GM12878 (cell line): Measurements from ENCODE around the gene OR52A1. TPM values are rescaled to one million over a fixed set of nuclear protein-coding genes. Genes with fewer than 3 reads are reported as not detected.

ENCODE experiments used
- ATAC-seq: fragments of 200-7000 bp; cut with Tn5 transposase; 3 replicates; pipeline ENCODE4 v1.9.1; 2020; ENCODE audit warnings: mild to moderate bottlenecking, moderate library complexity
- BruUV-seq: library from RNA; stranded (reverse); fragments of 400-500 nt; replicated peaks from 2 replicates; lab custom pipeline; 2021; lab: Mats Ljungman, UMichigan
- CTCF ChIA-PET: fragments of 300-600 bp; sonication (Branson Sonifier 250); formaldehyde crosslinking; extraction: SDS; loops from one replicate; lab custom pipeline; 2021; ENCODE audit warnings: inconsistent platforms; lab: Yijun Ruan, JAX
- POLR2A ChIA-PET: fragments of 350-600 bp; formaldehyde crosslinking; extraction: SDS; loops from one replicate; lab custom pipeline; 2021; ENCODE audit warnings: inconsistent platforms; lab: Charles Lee
- RAD21 ChIA-PET: fragments of 300-600 bp; sonication (Branson Sonifier 250); formaldehyde crosslinking; loops from one replicate; lab custom pipeline; 2023; ENCODE audit warnings: antibody characterized with exemption; ENCODE audit not compliant: unreplicated experiment; lab: Charles Lee
- SMC1A ChIA-PET: fragments of 300-600 bp; sonication (Branson Sonifier 250); formaldehyde crosslinking; loops from one replicate; lab custom pipeline; 2023; ENCODE audit not compliant: unreplicated experiment, uncharacterized antibody; lab: Charles Lee
- DNase-seq: peaks from one replicate; pipeline ENCODE4 v3.0.0-alpha.2; 2011; ENCODE audit warnings: low read depth, low spot score
- FAIRE-seq: peaks from 3 replicates; lab custom pipeline; 2011; peaks lifted over from hg19 to GRCh38; lab: Jason Lieb, UNC
- H2AFZ ChIP-seq: 2 replicates; pipeline ENCODE4 v1.6.0; 2011; ENCODE audit warnings: low read depth, low read length, control low read depth; ENCODE audit not compliant: control insufficient read depth
- H3K27ac ChIP-seq: 2 replicates; pipeline ENCODE4 v1.5.1; 2011; ENCODE audit warnings: control low read depth; ENCODE audit not compliant: control insufficient read depth, insufficient read depth
- H3K27me3 ChIP-seq, 2 experiments: replicated peaks in 1 of 2; 2 replicates each; pipeline versions ENCODE4 v1.6.0 to v1.6.1; 2011; ENCODE audit warnings: low read length in 1 of 2; ENCODE audit not compliant: control insufficient read depth in 2 of 2, insufficient read depth in 2 of 2
- H3K36me3 ChIP-seq, 2 experiments: 2 replicates each; pipeline ENCODE4 v1.5.1; 2011; ENCODE audit warnings: low read length in 1 of 2; ENCODE audit not compliant: control insufficient read depth in 2 of 2, insufficient read depth in 2 of 2
- H3K4me1 ChIP-seq: 2 replicates; pipeline ENCODE4 v1.6.1; 2011; ENCODE audit warnings: mild to moderate bottlenecking, low read length, moderate library complexity, mixed read lengths; ENCODE audit not compliant: control insufficient read depth, insufficient read depth
- H3K4me2 ChIP-seq: 2 replicates; pipeline ENCODE4 v1.6.0; 2011; ENCODE audit warnings: control low read depth; ENCODE audit not compliant: control insufficient read depth, insufficient read depth
- H3K4me3 ChIP-seq: fragments of 200-600 bp; sonication (generic); 2 replicates; pipeline ENCODE4 v1.5.1; 2016
- H3K79me2 ChIP-seq: 2 replicates; pipeline ENCODE4 v1.6.0; 2011; ENCODE audit warnings: low read length; ENCODE audit not compliant: control insufficient read depth, insufficient read depth
- H3K9ac ChIP-seq: 2 replicates; pipeline ENCODE4 v1.8.0; 2011; ENCODE audit warnings: low read length, control low read depth, mixed read lengths; ENCODE audit not compliant: control insufficient read depth, insufficient read depth
- H3K9me3 ChIP-seq: replicated peaks from 3 replicates; pipeline ENCODE4 v1.5.1; 2011; ENCODE audit warnings: mild to moderate bottlenecking, low read length; ENCODE audit not compliant: control insufficient read depth, insufficient read depth
- H4K20me1 ChIP-seq: 2 replicates; pipeline ENCODE4 v1.6.0; 2011; ENCODE audit not compliant: control insufficient read depth, insufficient read depth
- BACH1 ChIP-seq: fragments of 450-650 bp; IDR thresholded peaks from 2 replicates; pipeline ENCODE4 v1.6.1; 2017; ENCODE audit warnings: mild to moderate bottlenecking, borderline replicate concordance
- CBX3 ChIP-seq: fragments of 200-600 bp; sonication (generic); IDR thresholded peaks from 2 replicates; pipeline ENCODE4 v1.6.1; 2016; ENCODE audit warnings: low read depth, borderline replicate concordance
- CREB1 ChIP-seq: IDR thresholded peaks from 2 replicates; pipeline ENCODE4 v1.6.1; 2012; ENCODE audit warnings: low read depth, mild to moderate bottlenecking, inconsistent platforms
- EGR1 ChIP-seq, 2 experiments: IDR thresholded peaks; 1 replicate in 1 of 2; 2 replicates in 1 of 2; pipeline ENCODE4 v1.6.1; 2011 to 2012; ENCODE audit warnings: low read depth in 2 of 2, low read length in 2 of 2, borderline replicate concordance in 1 of 2, mild to moderate bottlenecking in 1 of 2, moderate library complexity in 1 of 2
- FOS ChIP-seq: IDR thresholded peaks from 3 replicates; pipeline ENCODE4 v1.6.1; 2011; ENCODE audit warnings: borderline replicate concordance; ENCODE audit not compliant: insufficient read length; ENCODE audit errors: extremely low read depth
- IKZF1 ChIP-seq: fragments of 450-650 bp; conservative IDR thresholded peaks from 2 replicates; pipeline ENCODE4 v1.6.1; 2017; ENCODE audit warnings: antibody characterized with exemption, mild to moderate bottlenecking
- IKZF2 ChIP-seq, 2 experiments: fragments of 450-650 bp; IDR thresholded peaks; 2 replicates each; pipeline ENCODE4 v1.6.1; 2017; ENCODE audit warnings: mild to moderate bottlenecking in 2 of 2, moderate library complexity in 2 of 2
- KLF5 ChIP-seq: fragments of 450-650 bp; IDR thresholded peaks from 2 replicates; pipeline ENCODE4 v1.6.1; 2014; ENCODE audit warnings: mild to moderate bottlenecking; ENCODE audit not compliant: partially characterized antibody
- MLLT1 ChIP-seq: fragments of 450-650 bp; IDR thresholded peaks from 2 replicates; pipeline ENCODE4 v1.6.1; 2016; ENCODE audit warnings: mild to moderate bottlenecking
- MTA2 ChIP-seq: fragments of 450-650 bp; IDR thresholded peaks from 2 replicates; pipeline ENCODE4 v1.6.1; 2016; ENCODE audit warnings: low read depth, mild to moderate bottlenecking, moderate library complexity
- POLR2A ChIP-seq: IDR thresholded peaks from 2 replicates; pipeline ENCODE4 v1.6.1; 2011; ENCODE audit warnings: low read depth, mild to moderate bottlenecking, low read length
- SREBF2 ChIP-seq: IDR thresholded peaks from 2 replicates; pipeline ENCODE4 v1.6.1; 2012; ENCODE audit warnings: mild to moderate bottlenecking, low read length
- SUZ12 ChIP-seq: fragments of 200-600 bp; sonication (generic); IDR thresholded peaks from one replicate; pipeline ENCODE4 v1.6.1; 2018; ENCODE audit warnings: antibody characterized with exemption, mild to moderate bottlenecking; ENCODE audit not compliant: unreplicated experiment
- TCF3 ChIP-seq: IDR thresholded peaks from 2 replicates; pipeline ENCODE4 v1.6.1; 2012; ENCODE audit warnings: low read depth, mild to moderate bottlenecking, low read length, borderline replicate concordance; ENCODE audit not compliant: insufficient read depth
- ZNF217 ChIP-seq: fragments of 450-650 bp; IDR thresholded peaks from 2 replicates; pipeline ENCODE4 v1.6.1; 2017; ENCODE audit warnings: antibody characterized with exemption, mild to moderate bottlenecking
- in situ Hi-C: fragments of 300-500 bp; cut with MboI; formaldehyde crosslinking; loops from 9 replicates; pipeline ENCODE4 v1.14.3; 2018; ENCODE audit warnings: mixed read lengths
- intact Hi-C: fragments of 100-400 bp; cut with micrococcal nuclease; formaldehyde crosslinking; loops from one replicate; pipeline ENCODE4 v1.14.2; 2022; ENCODE audit not compliant: unreplicated experiment
- polyA plus RNA-seq, 11 experiments: library from polyadenylated mRNA; depleted of rRNA in 4 of 11; unstranded in 6 of 11; stranded (reverse) in 5 of 11; fragments of >200 nt; fragmentation: Nextera tagmentation in 4 of 11; fragmentation: Illumina TruSeq in 1 of 11; extraction: Ambion mirVana in 4 of 11; extraction: Trizol in 1 of 11; gene quantifications; 1 replicate in 1 of 11; 2 replicates in 10 of 11; pipeline versions ENCODE4 v1.2.1 to v1.2.3, GENCODE V29; 2011 to 2016; ENCODE audit warnings: inconsistent platforms in 2 of 11, missing spikeins in 2 of 11, low read depth in 1 of 11
- total RNA-seq, 4 experiments: library from RNA; depleted of rRNA in 3 of 4; stranded (reverse); fragments of >200 nt in 3 of 4; fragmentation: Illumina TruSeq in 1 of 4; extraction: Trizol in 1 of 4; gene quantifications; 2 replicates each; pipeline versions ENCODE4 v1.2.1 to v1.2.3, GENCODE V29; 2013 to 2021
- TF ChIP-seq, protein P1 (sequence below): fragments of 450-650 bp; formaldehyde crosslinking; IDR thresholded peaks from 2 replicates; pipeline ENCODE4 v1.5.0; 2022; ENCODE audit warnings: mild to moderate bottlenecking, missing genetic modification characterization
- TF ChIP-seq, protein P2 (sequence below): IDR thresholded peaks from 2 replicates; pipeline ENCODE4 v1.6.1; 2012; ENCODE audit warnings: improper control_type of control experiment, low read depth, low read length; ENCODE audit not compliant: insufficient replicate concordance

The OR52A1 gene
- total and polyA plus RNA-seq, 10 of the 15 experiments (the other 5 are each of a cell fraction or from before 2014, with no cell fraction given), result not detected

DNA sequence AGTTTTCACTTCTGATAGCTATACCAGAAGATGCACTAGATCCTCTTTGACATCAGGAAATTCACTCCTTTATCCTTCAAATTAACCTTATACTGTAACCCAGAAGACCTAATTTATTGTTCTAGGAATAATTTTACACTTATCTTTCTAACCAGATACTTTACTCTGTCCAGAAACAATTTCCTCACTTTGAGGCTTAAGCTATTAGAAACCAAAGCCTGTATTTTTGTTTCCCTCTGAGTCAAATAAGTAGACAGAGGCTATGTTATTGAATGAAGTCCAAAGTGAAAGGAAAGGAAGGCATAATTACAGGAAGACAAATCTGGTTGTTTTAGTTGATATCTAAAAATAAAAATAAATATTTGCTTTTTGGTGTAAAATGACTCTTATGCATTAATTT, 43.7 kb upstream of the OR52A1 start:
- FAIRE-seq, result no peak
- no TSS peak for BruUV-seq
- in situ Hi-C loops (no loop called here), intact Hi-C loops (no loop called here)
- ChIA-PET POLR2A (no interaction called here), CTCF (no interaction called here), RAD21 (no interaction called here), SMC1A (interaction anchor here (1.3 to 3.7 kb wide), 3 partner anchors 10 to 612 kb away, joined by 3 to 12 read pairs (median 3); no protein-coding TSS in a partner anchor)
- Histone ChIP-seq H4K20me1 (no peaks in the 10 kb centered on the region), H3K4me1 (no peaks in the 10 kb centered on the region), H3K4me2 (no peak overlapping the region), H3K27me3 (no peaks in the 10 kb centered on the region), H3K4me3 (no peak overlapping the region), H3K36me3 (no peaks in the 10 kb centered on the region), H3K27ac (no peak overlapping the region), H3K9me3 (no peaks in the 10 kb centered on the region), H2AFZ (no peak overlapping the region), H3K9ac (no peak overlapping the region), H3K79me2 (no peaks in the 10 kb centered on the region)
- no peak for ATAC-seq
- no peak for DNase-seq
- no peak for TF ChIP-seq CBX3
- no peak for TF ChIP-seq ZNF217
- TF ChIP-seq MLLT1, result no peak
- TF ChIP-seq SREBF2, result no peak
- TF ChIP-seq BACH1, result no peak
- no peak for TF ChIP-seq FOS
- TF ChIP-seq IKZF1, result no peak
- no peak for TF ChIP-seq IKZF2 (IDR thresholded peaks at IDR 0.05)
- no peak for TF ChIP-seq KLF5
- TF ChIP-seq MTA2, result no peak
- TF ChIP-seq, protein P1, sequence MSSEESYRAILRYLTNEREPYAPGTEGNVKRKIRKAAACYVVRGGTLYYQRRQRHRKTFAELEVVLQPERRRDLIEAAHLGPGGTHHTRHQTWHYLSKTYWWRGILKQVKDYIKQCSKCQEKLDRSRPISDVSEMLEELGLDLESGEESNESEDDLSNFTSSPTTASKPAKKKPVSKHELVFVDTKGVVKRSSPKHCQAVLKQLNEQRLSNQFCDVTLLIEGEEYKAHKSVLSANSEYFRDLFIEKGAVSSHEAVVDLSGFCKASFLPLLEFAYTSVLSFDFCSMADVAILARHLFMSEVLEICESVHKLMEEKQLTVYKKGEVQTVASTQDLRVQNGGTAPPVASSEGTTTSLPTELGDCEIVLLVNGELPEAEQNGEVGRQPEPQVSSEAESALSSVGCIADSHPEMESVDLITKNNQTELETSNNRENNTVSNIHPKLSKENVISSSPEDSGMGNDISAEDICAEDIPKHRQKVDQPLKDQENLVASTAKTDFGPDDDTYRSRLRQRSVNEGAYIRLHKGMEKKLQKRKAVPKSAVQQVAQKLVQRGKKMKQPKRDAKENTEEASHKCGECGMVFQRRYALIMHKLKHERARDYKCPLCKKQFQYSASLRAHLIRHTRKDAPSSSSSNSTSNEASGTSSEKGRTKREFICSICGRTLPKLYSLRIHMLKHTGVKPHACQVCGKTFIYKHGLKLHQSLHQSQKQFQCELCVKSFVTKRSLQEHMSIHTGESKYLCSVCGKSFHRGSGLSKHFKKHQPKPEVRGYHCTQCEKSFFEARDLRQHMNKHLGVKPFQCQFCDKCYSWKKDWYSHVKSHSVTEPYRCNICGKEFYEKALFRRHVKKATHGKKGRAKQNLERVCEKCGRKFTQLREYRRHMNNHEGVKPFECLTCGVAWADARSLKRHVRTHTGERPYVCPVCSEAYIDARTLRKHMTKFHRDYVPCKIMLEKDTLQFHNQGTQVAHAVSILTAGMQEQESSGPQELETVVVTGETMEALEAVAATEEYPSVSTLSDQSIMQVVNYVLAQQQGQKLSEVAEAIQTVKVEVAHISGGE (CRISPR knock-in tag), result no peak
- TF ChIP-seq EGR1 (IDR thresholded peaks at IDR 0.05; ENCODE audit: borderline replicate concordance in 1 of 2, low read depth in 2 of 2, low read length in 2 of 2), result no peak
- TF ChIP-seq TCF3, result no peak
- no peak for TF ChIP-seq CREB1
- TF ChIP-seq SUZ12, result no peak
- no peak for TF ChIP-seq POLR2A
- TF ChIP-seq, protein P2, sequence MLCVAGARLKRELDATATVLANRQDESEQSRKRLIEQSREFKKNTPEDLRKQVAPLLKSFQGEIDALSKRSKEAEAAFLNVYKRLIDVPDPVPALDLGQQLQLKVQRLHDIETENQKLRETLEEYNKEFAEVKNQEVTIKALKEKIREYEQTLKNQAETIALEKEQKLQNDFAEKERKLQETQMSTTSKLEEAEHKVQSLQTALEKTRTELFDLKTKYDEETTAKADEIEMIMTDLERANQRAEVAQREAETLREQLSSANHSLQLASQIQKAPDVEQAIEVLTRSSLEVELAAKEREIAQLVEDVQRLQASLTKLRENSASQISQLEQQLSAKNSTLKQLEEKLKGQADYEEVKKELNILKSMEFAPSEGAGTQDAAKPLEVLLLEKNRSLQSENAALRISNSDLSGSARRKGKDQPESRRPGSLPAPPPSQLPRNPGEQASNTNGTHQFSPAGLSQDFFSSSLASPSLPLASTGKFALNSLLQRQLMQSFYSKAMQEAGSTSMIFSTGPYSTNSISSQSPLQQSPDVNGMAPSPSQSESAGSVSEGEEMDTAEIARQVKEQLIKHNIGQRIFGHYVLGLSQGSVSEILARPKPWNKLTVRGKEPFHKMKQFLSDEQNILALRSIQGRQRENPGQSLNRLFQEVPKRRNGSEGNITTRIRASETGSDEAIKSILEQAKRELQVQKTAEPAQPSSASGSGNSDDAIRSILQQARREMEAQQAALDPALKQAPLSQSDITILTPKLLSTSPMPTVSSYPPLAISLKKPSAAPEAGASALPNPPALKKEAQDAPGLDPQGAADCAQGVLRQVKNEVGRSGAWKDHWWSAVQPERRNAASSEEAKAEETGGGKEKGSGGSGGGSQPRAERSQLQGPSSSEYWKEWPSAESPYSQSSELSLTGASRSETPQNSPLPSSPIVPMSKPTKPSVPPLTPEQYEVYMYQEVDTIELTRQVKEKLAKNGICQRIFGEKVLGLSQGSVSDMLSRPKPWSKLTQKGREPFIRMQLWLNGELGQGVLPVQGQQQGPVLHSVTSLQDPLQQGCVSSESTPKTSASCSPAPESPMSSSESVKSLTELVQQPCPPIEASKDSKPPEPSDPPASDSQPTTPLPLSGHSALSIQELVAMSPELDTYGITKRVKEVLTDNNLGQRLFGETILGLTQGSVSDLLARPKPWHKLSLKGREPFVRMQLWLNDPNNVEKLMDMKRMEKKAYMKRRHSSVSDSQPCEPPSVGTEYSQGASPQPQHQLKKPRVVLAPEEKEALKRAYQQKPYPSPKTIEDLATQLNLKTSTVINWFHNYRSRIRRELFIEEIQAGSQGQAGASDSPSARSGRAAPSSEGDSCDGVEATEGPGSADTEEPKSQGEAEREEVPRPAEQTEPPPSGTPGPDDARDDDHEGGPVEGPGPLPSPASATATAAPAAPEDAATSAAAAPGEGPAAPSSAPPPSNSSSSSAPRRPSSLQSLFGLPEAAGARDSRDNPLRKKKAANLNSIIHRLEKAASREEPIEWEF, result no peak
